SU-DHL-6 (cell line): Measurements from ENCODE around the gene TMEM244.

ENCODE experiments used
- H2AFZ ChIP-seq: fragments of 200-600 bp; sonication (generic); 2 replicates; pipeline ENCODE4 v1.6.1; 2014; ENCODE audit warnings: low read depth, mild to moderate bottlenecking, moderate library complexity, mixed read lengths, antibody characterized with exemption, low read length; ENCODE audit not compliant: severe bottlenecking
- H3F3A ChIP-seq: fragments of 200-600 bp; shearing (Covaris generic); 2 replicates; pipeline ENCODE4 v1.6.0; 2016; ENCODE audit warnings: antibody characterized with exemption, mild to moderate bottlenecking; ENCODE audit not compliant: insufficient read depth
- H3K27ac ChIP-seq: fragments of 200-600 bp; sonication (generic); 2 replicates; pipeline ENCODE4 v1.5.1; 2016; ENCODE audit warnings: low read depth, mild to moderate bottlenecking, low read length, moderate library complexity, mixed read lengths
- H3K27me3 ChIP-seq: fragments of 200-600 bp; sonication (generic), shearing (Covaris generic); 2 replicates; pipeline ENCODE4 v1.6.0; 2014; ENCODE audit warnings: mild to moderate bottlenecking, low read length
- H3K36me3 ChIP-seq: fragments of 200-600 bp; sonication (generic); 2 replicates; pipeline ENCODE4 v1.6.1; 2014; ENCODE audit warnings: mild to moderate bottlenecking, low read length, mixed read lengths
- H3K4me2 ChIP-seq: fragments of 300-600, 200-600 bp; shearing (Covaris generic), sonication (generic); 2 replicates; pipeline ENCODE4 v1.6.0; 2014; ENCODE audit warnings: low read length, low read depth, mild to moderate bottlenecking; ENCODE audit not compliant: poor library complexity, severe bottlenecking
- H3K4me3 ChIP-seq: fragments of 200-600 bp; sonication (generic); 2 replicates; pipeline ENCODE4 v1.5.1; 2014; ENCODE audit warnings: antibody characterized with exemption, low read length, mild to moderate bottlenecking, mixed read lengths; ENCODE audit not compliant: insufficient read depth, poor library complexity, severe bottlenecking
- H3K79me2 ChIP-seq: fragments of 200-600 bp; sonication (generic); 2 replicates; pipeline ENCODE4 v1.6.1; 2014; ENCODE audit warnings: mild to moderate bottlenecking, low read length, moderate library complexity; ENCODE audit not compliant: insufficient read depth
- H3K9ac ChIP-seq: fragments of 200-600 bp; sonication (generic); 2 replicates; pipeline ENCODE4 v1.7.0; 2014; ENCODE audit warnings: mild to moderate bottlenecking, low read length
- H3K9me2 ChIP-seq: fragments of 200-600 bp; sonication (generic); replicated peaks from 2 replicates; pipeline ENCODE4 v1.6.1; 2014; ENCODE audit warnings: low read length; ENCODE audit not compliant: insufficient read depth
- H3K9me3 ChIP-seq: fragments of 200-600 bp; sonication (generic); 2 replicates; pipeline ENCODE4 v1.6.1; 2014; ENCODE audit warnings: low read length, mixed read lengths; ENCODE audit not compliant: insufficient read depth
- H4K20me1 ChIP-seq: fragments of 200-600 bp; sonication (generic); 2 replicates; pipeline ENCODE4 v1.6.1; 2014; ENCODE audit warnings: low read depth, mild to moderate bottlenecking, antibody characterized with exemption, low read length, moderate library complexity, mixed read lengths
- EZH2phosphoT487 ChIP-seq: fragments of 200-600 bp; sonication (generic), shearing (Covaris generic); conservative IDR thresholded peaks from 2 replicates; pipeline ENCODE4 v1.6.1; 2018; ENCODE audit warnings: mild to moderate bottlenecking, antibody characterized with exemption, low read length, moderate library complexity, mixed read lengths
- TF ChIP-seq, protein P1 (sequence below): fragments of 200-600 bp; sonication (generic); IDR thresholded peaks from one replicate; pipeline ENCODE4 v1.5.1; 2017; ENCODE audit warnings: antibody characterized with exemption, mild to moderate bottlenecking, low read length, moderate library complexity; ENCODE audit not compliant: insufficient read depth, poor library complexity, severe bottlenecking

Gene TMEM244

DNA sequence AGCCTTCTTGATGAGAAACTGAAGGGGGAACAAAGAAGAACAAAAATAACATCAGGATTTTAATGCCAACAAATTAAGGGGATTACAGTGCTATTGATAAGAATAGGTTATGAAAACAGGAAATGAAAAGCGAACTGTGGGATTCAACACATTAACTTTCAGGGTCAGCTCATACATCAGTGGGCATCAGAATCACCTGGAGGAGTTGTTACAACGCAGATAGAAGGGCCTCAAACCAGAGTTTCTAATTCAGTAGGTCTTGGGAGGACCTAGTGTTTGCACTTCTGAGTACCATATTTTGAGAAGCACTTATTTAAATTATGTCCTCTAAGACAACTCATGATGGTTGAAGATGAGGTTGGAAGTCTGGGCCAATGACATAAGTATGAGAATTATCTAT is 5.6 kb upstream of the TMEM244 start:
- TF ChIP-seq, protein P1, sequence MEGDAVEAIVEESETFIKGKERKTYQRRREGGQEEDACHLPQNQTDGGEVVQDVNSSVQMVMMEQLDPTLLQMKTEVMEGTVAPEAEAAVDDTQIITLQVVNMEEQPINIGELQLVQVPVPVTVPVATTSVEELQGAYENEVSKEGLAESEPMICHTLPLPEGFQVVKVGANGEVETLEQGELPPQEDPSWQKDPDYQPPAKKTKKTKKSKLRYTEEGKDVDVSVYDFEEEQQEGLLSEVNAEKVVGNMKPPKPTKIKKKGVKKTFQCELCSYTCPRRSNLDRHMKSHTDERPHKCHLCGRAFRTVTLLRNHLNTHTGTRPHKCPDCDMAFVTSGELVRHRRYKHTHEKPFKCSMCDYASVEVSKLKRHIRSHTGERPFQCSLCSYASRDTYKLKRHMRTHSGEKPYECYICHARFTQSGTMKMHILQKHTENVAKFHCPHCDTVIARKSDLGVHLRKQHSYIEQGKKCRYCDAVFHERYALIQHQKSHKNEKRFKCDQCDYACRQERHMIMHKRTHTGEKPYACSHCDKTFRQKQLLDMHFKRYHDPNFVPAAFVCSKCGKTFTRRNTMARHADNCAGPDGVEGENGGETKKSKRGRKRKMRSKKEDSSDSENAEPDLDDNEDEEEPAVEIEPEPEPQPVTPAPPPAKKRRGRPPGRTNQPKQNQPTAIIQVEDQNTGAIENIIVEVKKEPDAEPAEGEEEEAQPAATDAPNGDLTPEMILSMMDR: no peak
- no peak for TF ChIP-seq EZH2phosphoT487
- no peaks in the 10 kb centered on the region for H3K27me3 ChIP-seq
- H3K9me3 ChIP-seq: no peaks in the 10 kb centered on the region
- no peaks in the 10 kb centered on the region for H3F3A ChIP-seq
- H3K27ac ChIP-seq: no peak overlapping the region
- no peaks in the 10 kb centered on the region for H4K20me1 ChIP-seq
- no peak overlapping the region for H3K4me2 ChIP-seq
- H3K9me2 ChIP-seq: no peaks in the 10 kb centered on the region
- no peaks in the 10 kb centered on the region for H3K36me3 ChIP-seq
- H3K4me3 ChIP-seq: no peak overlapping the region
- no peaks in the 10 kb centered on the region for H3K79me2 ChIP-seq
- no peak overlapping the region for H2AFZ ChIP-seq
- H3K9ac ChIP-seq: no peak overlapping the region

DNA sequence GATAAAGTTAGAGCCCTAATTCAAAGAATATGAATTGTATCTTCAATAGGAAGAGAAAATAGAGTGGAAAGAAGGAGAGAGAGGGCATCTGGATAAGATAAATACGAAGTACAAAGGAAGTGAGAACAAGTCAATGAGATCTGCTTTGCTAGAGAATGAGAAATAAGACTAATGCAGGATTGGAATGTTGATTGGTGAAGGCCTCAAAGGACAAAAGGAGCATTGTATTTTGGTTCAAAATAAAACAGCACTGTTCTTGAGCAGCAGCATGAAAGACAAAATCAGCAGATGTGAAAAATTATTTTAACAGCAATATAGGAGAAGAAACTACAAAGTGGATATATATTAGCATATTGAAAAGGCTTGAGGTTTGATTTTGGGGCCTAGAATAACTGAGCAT is 5.1 kb upstream of the TMEM244 start:
- H3K9ac ChIP-seq: no peak overlapping the region
- no peaks in the 10 kb centered on the region for H3K79me2 ChIP-seq
- no peaks in the 10 kb centered on the region for H3K36me3 ChIP-seq
- H3K4me2 ChIP-seq: no peak overlapping the region
- H2AFZ ChIP-seq: no peak overlapping the region
- H3K9me3 ChIP-seq: no peaks in the 10 kb centered on the region
- no peak for TF ChIP-seq EZH2phosphoT487
- TF ChIP-seq, protein P1: no peak
- no peak overlapping the region for H3K4me3 ChIP-seq
- no peaks in the 10 kb centered on the region for H3F3A ChIP-seq
- no peaks in the 10 kb centered on the region for H3K9me2 ChIP-seq
- H3K27ac ChIP-seq: no peak overlapping the region
- H3K27me3 ChIP-seq: no peaks in the 10 kb centered on the region
- H4K20me1 ChIP-seq: no peaks in the 10 kb centered on the region

DNA sequence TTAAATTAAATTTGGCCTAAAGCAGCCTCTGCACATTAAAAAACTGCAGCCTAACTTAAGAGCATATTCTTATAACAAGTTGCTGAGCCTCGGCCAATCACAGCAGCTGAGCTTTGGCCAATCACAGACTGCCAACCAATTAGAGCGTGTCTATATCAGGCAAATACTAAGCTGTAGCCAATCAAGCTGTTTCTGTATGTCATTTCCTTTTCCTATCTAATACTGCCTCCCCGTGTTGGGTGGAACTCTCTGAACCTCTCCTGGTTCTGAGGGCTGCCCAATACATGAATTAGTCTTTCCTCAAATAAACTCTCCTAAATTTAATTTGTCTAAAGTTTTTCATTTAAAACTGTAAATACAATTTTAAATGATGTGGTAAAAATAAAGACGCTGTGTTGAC is 3.9 kb upstream of the TMEM244 start:
- Histone ChIP-seq H3K27me3 (no peaks in the 10 kb centered on the region), H3K9ac (no peak overlapping the region), H3K4me2 (no peak overlapping the region), H2AFZ (no peak overlapping the region), H3K36me3 (no peaks in the 10 kb centered on the region), H3K4me3 (no peak overlapping the region), H3K9me3 (no peaks in the 10 kb centered on the region), H3K27ac (no peak overlapping the region), H3F3A (no peaks in the 10 kb centered on the region), H3K79me2 (no peaks in the 10 kb centered on the region), H3K9me2 (no peaks in the 10 kb centered on the region), H4K20me1 (no peaks in the 10 kb centered on the region)
- TF ChIP-seq EZH2phosphoT487: no peak
- TF ChIP-seq, protein P1: no peak

DNA sequence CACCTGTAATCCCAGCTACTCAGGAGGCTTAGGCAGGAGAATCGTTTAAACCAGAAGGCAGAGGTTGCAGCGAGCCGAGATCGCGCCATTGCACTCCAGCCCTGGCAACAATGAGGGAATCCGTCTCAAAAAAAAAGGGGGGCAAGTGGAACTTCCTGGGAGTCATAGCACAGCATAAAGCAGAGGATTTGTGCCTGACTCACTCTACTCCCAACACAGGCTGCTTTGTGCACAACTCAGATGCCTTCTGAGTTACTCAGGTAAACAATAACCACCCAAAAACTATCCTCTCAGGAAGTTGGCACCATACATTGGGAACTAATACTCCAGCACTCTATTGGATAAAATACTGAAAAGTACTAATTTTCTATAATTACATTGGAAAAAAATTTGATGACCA is 2.5 kb upstream of the TMEM244 start:
- Histone ChIP-seq H2AFZ (no peak overlapping the region), H3K79me2 (no peaks in the 10 kb centered on the region), H3K36me3 (no peaks in the 10 kb centered on the region), H3K27me3 (no peaks in the 10 kb centered on the region), H3K4me3 (no peak overlapping the region), H3K27ac (no peak overlapping the region), H3K9ac (no peak overlapping the region), H3K4me2 (no peak overlapping the region), H3K9me3 (no peaks in the 10 kb centered on the region), H3K9me2 (no peaks in the 10 kb centered on the region), H4K20me1 (no peaks in the 10 kb centered on the region), H3F3A (no peaks in the 10 kb centered on the region)
- TF ChIP-seq, protein P1: no peak
- TF ChIP-seq EZH2phosphoT487: no peak
